Caco-2 (cell line): ENCODE measurements around the gene SFXN2. TPM values are rescaled to one million over a fixed set of nuclear protein-coding genes. Genes with fewer than 3 reads are reported as not detected.

Experiments
- BruUV-seq: library from RNA; stranded (reverse); fragments of 400-500 nt; replicated peaks from 2 replicates; lab custom pipeline; 2021; lab: Mats Ljungman, UMichigan
- CTCF ChIA-PET: fragments of 300-600 bp; sonication (Branson Sonifier 250); formaldehyde crosslinking; loops from one replicate; lab custom pipeline; 2022; ENCODE audit warnings: antibody characterized with exemption; lab: Charles Lee
- POLR2A ChIA-PET: fragments of 300-600 bp; sonication (Branson Sonifier 250); formaldehyde crosslinking; loops from one replicate; lab custom pipeline; 2022; ENCODE audit warnings: antibody characterized with exemption; lab: Charles Lee
- DNase-seq, 2 experiments: peaks; one replicate each; pipeline versions ENCODE4 v3.0.0 to v3.0.0-alpha.2; 2020 to 2022
- H3K27me3 ChIP-seq: replicated peaks from 2 replicates; pipeline ENCODE4 v1.6.0; 2011; ENCODE audit warnings: low read length; ENCODE audit not compliant: control insufficient read depth, insufficient read depth
- H3K36me3 ChIP-seq: 2 replicates; pipeline ENCODE4 v1.5.1; 2011; ENCODE audit warnings: low read length; ENCODE audit not compliant: control insufficient read depth, insufficient read depth
- H3K4me1 ChIP-seq: fragments of 250-450 bp; sonication (Bioruptor Pico); 2 replicates; pipeline ENCODE4 v1.5.1; 2020; ENCODE audit warnings: mild to moderate bottlenecking
- H3K4me3 ChIP-seq: 2 replicates; pipeline ENCODE4 v1.5.1; 2011; ENCODE audit warnings: low read depth, mild to moderate bottlenecking, control low read depth, low read length
- H3K9me3 ChIP-seq: fragments of 250-450 bp; sonication (Bioruptor Pico); 2 replicates; pipeline ENCODE4 v1.5.1; 2020; ENCODE audit warnings: mild to moderate bottlenecking, moderate library complexity
- H3K27ac Mint-ChIP-seq: one replicate; pipeline ENCODE4 v1.8.0; 2022; ENCODE audit warnings: mixed read lengths; ENCODE audit not compliant: unreplicated experiment
- H3K27me3 Mint-ChIP-seq: one replicate; pipeline ENCODE4 v1.8.0; 2022; ENCODE audit warnings: mixed read lengths; ENCODE audit not compliant: insufficient read depth, unreplicated experiment
- H3K36me3 Mint-ChIP-seq: one replicate; pipeline ENCODE4 v1.8.0; 2022; ENCODE audit warnings: mild to moderate bottlenecking, mixed read lengths; ENCODE audit not compliant: insufficient read depth, unreplicated experiment
- H3K4me1 Mint-ChIP-seq: one replicate; pipeline ENCODE4 v1.8.0; 2022; ENCODE audit warnings: low read depth, mixed read lengths; ENCODE audit not compliant: unreplicated experiment
- H3K4me3 Mint-ChIP-seq: one replicate; pipeline ENCODE4 v1.8.0; 2022; ENCODE audit warnings: mild to moderate bottlenecking, moderate library complexity, mixed read lengths; ENCODE audit not compliant: unreplicated experiment
- H3K9me3 Mint-ChIP-seq: one replicate; pipeline ENCODE4 v1.8.0; 2022; ENCODE audit warnings: mixed read lengths; ENCODE audit not compliant: unreplicated experiment
- intact Hi-C: fragments of 100-400 bp; cut with micrococcal nuclease; formaldehyde crosslinking; loops from one replicate; pipeline ENCODE4 v1.10.0; 2022; ENCODE audit not compliant: unreplicated experiment
- total RNA-seq: library from RNA; stranded (reverse); gene quantifications from 2 replicates; pipeline ENCODE4 v1.2.3, GENCODE V29; 2022
- TF ChIP-seq, protein P1 (sequence below), 2 experiments: fragments of 200-600 bp in 1 of 2; IDR thresholded peaks; 1 replicate in 1 of 2; 2 replicates in 1 of 2; pipeline versions ENCODE4 v1.5.1 to v1.8.0; 2011 to 2022; ENCODE audit warnings: antibody characterized with exemption in 1 of 2, control low read depth in 1 of 2, inconsistent platforms in 1 of 2, low read depth in 1 of 2, low read length in 1 of 2, mild to moderate bottlenecking in 1 of 2, moderate library complexity in 1 of 2; ENCODE audit not compliant: insufficient read depth in 1 of 2, severe bottlenecking in 1 of 2, unreplicated experiment in 1 of 2

The SFXN2 gene
- total RNA-seq, 1 experiment from 2014 or later = 40.0 TPM

DNA sequence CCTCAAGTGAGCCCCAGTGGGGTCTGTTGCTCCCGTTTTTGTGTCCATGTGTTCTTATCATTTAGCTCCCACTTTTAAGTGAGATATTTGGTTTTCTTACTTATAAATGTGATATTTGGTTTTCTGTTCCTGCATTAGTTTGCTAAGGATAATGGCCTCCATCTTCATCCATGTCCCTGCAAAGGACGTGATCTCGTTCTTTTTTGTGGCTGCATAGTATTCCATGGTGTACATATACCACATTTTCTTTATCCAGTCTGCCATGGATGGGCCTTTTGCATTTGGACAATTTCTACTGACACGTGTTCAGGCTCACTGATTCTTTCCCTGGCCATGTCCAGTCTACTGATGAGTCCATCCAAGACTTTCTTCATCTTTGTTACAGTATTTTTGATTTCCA is 9.6 kb downstream of the SFXN2 start:
- ChIA-PET POLR2A (no interaction called here), CTCF (no interaction called here)
- DNase-seq = no peak
- Histone ChIP-seq H3K27me3 (no peaks in the 10 kb centered on the region), H3K4me3 (no peak overlapping the region), H3K9me3 (no peaks in the 10 kb centered on the region), H3K36me3 (no peaks in the 10 kb centered on the region; the same call in 1 of the 2 replicates), H3K4me1 (no peaks in the 10 kb centered on the region)
- H3K4me3 Mint-ChIP-seq = no peak overlapping the region
- no peaks in the 10 kb centered on the region for H3K27me3 Mint-ChIP-seq
- peaks cover 16% of the 10 kb centered on the region for H3K4me1 Mint-ChIP-seq
- TF ChIP-seq, protein P1, sequence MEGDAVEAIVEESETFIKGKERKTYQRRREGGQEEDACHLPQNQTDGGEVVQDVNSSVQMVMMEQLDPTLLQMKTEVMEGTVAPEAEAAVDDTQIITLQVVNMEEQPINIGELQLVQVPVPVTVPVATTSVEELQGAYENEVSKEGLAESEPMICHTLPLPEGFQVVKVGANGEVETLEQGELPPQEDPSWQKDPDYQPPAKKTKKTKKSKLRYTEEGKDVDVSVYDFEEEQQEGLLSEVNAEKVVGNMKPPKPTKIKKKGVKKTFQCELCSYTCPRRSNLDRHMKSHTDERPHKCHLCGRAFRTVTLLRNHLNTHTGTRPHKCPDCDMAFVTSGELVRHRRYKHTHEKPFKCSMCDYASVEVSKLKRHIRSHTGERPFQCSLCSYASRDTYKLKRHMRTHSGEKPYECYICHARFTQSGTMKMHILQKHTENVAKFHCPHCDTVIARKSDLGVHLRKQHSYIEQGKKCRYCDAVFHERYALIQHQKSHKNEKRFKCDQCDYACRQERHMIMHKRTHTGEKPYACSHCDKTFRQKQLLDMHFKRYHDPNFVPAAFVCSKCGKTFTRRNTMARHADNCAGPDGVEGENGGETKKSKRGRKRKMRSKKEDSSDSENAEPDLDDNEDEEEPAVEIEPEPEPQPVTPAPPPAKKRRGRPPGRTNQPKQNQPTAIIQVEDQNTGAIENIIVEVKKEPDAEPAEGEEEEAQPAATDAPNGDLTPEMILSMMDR (IDR thresholded peaks at IDR 0.05; ENCODE audit: insufficient read depth in 1 of 2, low read depth in 1 of 2, low read length in 1 of 2, severe bottlenecking in 1 of 2, unreplicated experiment in 1 of 2) = no peak
- peaks cover 34% of the 10 kb centered on the region for H3K36me3 Mint-ChIP-seq
- H3K9me3 Mint-ChIP-seq = no peaks in the 10 kb centered on the region
- BruUV-seq = no TSS peak
- H3K27ac Mint-ChIP-seq = no peak overlapping the region
- intact Hi-C loops = no loop called here

DNA sequence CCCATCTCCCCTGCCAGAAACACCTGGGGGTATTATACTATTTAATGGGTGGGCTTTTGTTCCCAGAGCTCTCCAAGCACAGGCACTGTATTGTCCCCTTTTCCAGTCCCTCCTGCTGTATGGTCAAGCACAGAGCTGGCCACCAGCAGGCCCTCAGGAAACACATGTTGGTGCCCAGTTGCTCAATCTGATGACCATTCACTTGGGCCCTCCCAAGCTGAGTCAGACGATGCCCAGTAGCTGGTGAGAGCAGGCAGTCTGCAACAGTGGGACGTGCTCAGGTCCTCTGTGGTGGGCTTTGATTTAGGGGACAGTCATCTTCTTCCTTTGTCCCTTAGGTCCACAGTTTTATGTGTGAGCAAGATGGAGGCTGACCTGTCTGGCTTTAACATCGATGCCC is 11.8 kb downstream of the SFXN2 start:
- ChIA-PET CTCF (no interaction called here), POLR2A (no interaction called here)
- H3K27me3 Mint-ChIP-seq = no peaks in the 10 kb centered on the region
- no peaks in the 10 kb centered on the region for H3K9me3 Mint-ChIP-seq
- intact Hi-C loops = no loop called here
- no peaks in the 10 kb centered on the region for H3K9me3 ChIP-seq
- H3K27me3 ChIP-seq = no peaks in the 10 kb centered on the region
- peaks cover 3% of the 10 kb centered on the region for H3K36me3 ChIP-seq
- no peak overlapping the region for H3K4me3 Mint-ChIP-seq
- TF ChIP-seq, protein P1 (IDR thresholded peaks at IDR 0.05; ENCODE audit: insufficient read depth in 1 of 2, low read depth in 1 of 2, low read length in 1 of 2, severe bottlenecking in 1 of 2, unreplicated experiment in 1 of 2) = no peak
- H3K4me1 ChIP-seq = no peaks in the 10 kb centered on the region
- H3K4me3 ChIP-seq = no peak overlapping the region
- peaks cover 9% of the 10 kb centered on the region for H3K4me1 Mint-ChIP-seq
- DNase-seq = no peak
- H3K36me3 Mint-ChIP-seq = peaks cover 31% of the 10 kb centered on the region
- no peak overlapping the region for H3K27ac Mint-ChIP-seq
- BruUV-seq = no TSS peak

- Mint-ChIP-seq H3K4me1 (peaks cover 2% of the 10 kb centered on the region), H3K9me3 (no peaks in the 10 kb centered on the region), H3K4me3 (no peak overlapping the region), H3K36me3 (peaks cover 31% of the 10 kb centered on the region), H3K27me3 (no peaks in the 10 kb centered on the region), H3K27ac (no peak overlapping the region)
- DNase-seq = peak in 1 of 2 experiments; percentile 16
- TF ChIP-seq, protein P1 (IDR thresholded peaks at IDR 0.05; ENCODE audit: insufficient read depth in 1 of 2, low read depth in 1 of 2, low read length in 1 of 2, severe bottlenecking in 1 of 2, unreplicated experiment in 1 of 2) = no peak
- no TSS peak for BruUV-seq
- no peak overlapping the region for H3K4me3 ChIP-seq
- CTCF ChIA-PET = no interaction called here
- H3K9me3 ChIP-seq = no peaks in the 10 kb centered on the region
- POLR2A ChIA-PET = no interaction called here
- intact Hi-C loops = no loop called here
- H3K4me1 ChIP-seq = no peaks in the 10 kb centered on the region
- H3K27me3 ChIP-seq = no peaks in the 10 kb centered on the region
- H3K36me3 ChIP-seq = peaks cover 6% of the 10 kb centered on the region
Observed at GRCh38 chr10:102727037-102727818, 12.8 kb downstream of the SFXN2 start.
